ENCODE data around the gene COLGALT1.

DNA sequence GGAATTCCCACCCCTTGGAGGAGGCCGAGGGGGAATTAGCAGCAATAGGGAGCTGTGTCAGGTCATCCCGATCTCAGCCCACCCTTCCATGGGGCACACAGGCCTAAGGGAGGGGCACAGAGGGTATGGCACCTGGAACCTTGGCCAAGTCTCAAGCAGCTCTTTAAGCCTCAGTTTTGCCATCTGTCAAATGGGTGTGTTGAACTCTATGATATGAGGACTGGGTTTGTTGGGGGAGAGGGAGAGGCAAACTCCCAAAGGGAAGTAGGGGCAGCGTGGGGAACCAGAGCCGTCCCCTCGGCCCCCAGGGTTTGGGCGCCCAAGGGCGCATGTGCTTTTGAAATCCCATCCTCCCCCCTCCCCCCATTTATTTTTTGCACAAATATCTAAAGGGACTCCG, 49.7 kb downstream of the COLGALT1 start:
- TF ChIP-seq POLR2AphosphoS5 (IDR thresholded peaks at IDR 0.05; ENCODE audit: low read depth, low read length) (no peak), SIN3A (IDR thresholded peaks at IDR 0.05; ENCODE audit: borderline replicate concordance, insufficient read depth, low read length) (no peak)

Data from PFSK-1 (cell line).